ENCODE measurements around the gene ZNF773. TPM values are rescaled to one million over a fixed set of nuclear protein-coding genes. Genes with fewer than 3 reads are reported as not detected.

The ZNF773 gene
- total RNA-seq, 1 experiment from 2014 or later: 15.2 TPM

Other genes with a start within 250 kb of the ZNF773 start
- gene ZNF460, start 219.5 kb upstream of the ZNF773 start, total RNA-seq (2014; rRNA removed; shearing (Covaris generic)): 29.7 and 30.4 TPM in 2 replicates
- gene ZNF543, start 179.5 kb upstream of the ZNF773 start, total RNA-seq (2014; rRNA removed; shearing (Covaris generic)): 6.9 and 7.7 TPM in 2 replicates
- gene ZNF304, start 148.7 kb upstream of the ZNF773 start, total RNA-seq (2014; rRNA removed; shearing (Covaris generic)): 9.4 and 11.4 TPM in 2 replicates
- gene TRAPPC2B, start 136.4 kb upstream of the ZNF773 start, total RNA-seq (2014; rRNA removed; shearing (Covaris generic)): 38.7 and 39.0 TPM in 2 replicates
- 1.8 and 3.6 TPM in 2 replicates for gene ZNF547, start 136.4 kb upstream of the ZNF773 start, total RNA-seq (2014; rRNA removed; shearing (Covaris generic))
- gene ZNF548, start 110.1 kb upstream of the ZNF773 start, total RNA-seq (2014; rRNA removed; shearing (Covaris generic)): 15.0 and 20.7 TPM in 2 replicates
- 3.1 and 4.5 TPM in 2 replicates for gene ZNF17, start 88.8 kb upstream of the ZNF773 start, total RNA-seq (2014; rRNA removed; shearing (Covaris generic))
- 9.8 and 17.1 TPM in 2 replicates for gene ZNF749, start 64.6 kb upstream of the ZNF773 start, total RNA-seq (2014; rRNA removed; shearing (Covaris generic))
- 0.10 and 0.17 TPM in 2 replicates for gene VN1R1, start 42.8 kb upstream of the ZNF773 start, total RNA-seq (2014; rRNA removed; shearing (Covaris generic))
- gene ZNF772, start 22.4 kb upstream of the ZNF773 start, total RNA-seq (2014; rRNA removed; shearing (Covaris generic)): 17.8 and 24.0 TPM in 2 replicates
- gene ZNF419, start 12.2 kb upstream of the ZNF773 start, total RNA-seq (2014; rRNA removed; shearing (Covaris generic)): 12.4 and 18.0 TPM in 2 replicates
- gene ZNF549, start 27.4 kb downstream of the ZNF773 start, total RNA-seq (2014; rRNA removed; shearing (Covaris generic)): 3.0 and 5.5 TPM in 2 replicates
- 4.7 and 5.0 TPM in 2 replicates for gene ZNF550, start 59.9 kb downstream of the ZNF773 start, total RNA-seq (2014; rRNA removed; shearing (Covaris generic))
- gene ZNF416, start 79.0 kb downstream of the ZNF773 start, total RNA-seq (2014; rRNA removed; shearing (Covaris generic)): 3.9 and 7.3 TPM in 2 replicates
- gene ZIK1, start 84.2 kb downstream of the ZNF773 start, total RNA-seq (2014; rRNA removed; shearing (Covaris generic)): 6.9 and 7.8 TPM in 2 replicates
- gene ZNF530, start 99.9 kb downstream of the ZNF773 start, total RNA-seq (2014; rRNA removed; shearing (Covaris generic)): 9.1 and 11.9 TPM in 2 replicates
- gene ZNF134, start 114.3 kb downstream of the ZNF773 start, total RNA-seq (2014; rRNA removed; shearing (Covaris generic)): 16.8 and 26.1 TPM in 2 replicates
- 9.7 and 10.7 TPM in 2 replicates for gene ZNF211, start 133.2 kb downstream of the ZNF773 start, total RNA-seq (2014; rRNA removed; shearing (Covaris generic))
- not detected in 2 replicates for gene ZSCAN4, start 169.0 kb downstream of the ZNF773 start, total RNA-seq (2014; rRNA removed; shearing (Covaris generic))
- 15.2 and 17.6 TPM in 2 replicates for gene ZNF551, start 182.0 kb downstream of the ZNF773 start, total RNA-seq (2014; rRNA removed; shearing (Covaris generic))
- not detected in 2 replicates for gene ZNF154, start 209.3 kb downstream of the ZNF773 start, total RNA-seq (2014; rRNA removed; shearing (Covaris generic))
- gene ZNF671, start 227.7 kb downstream of the ZNF773 start, total RNA-seq (2014; rRNA removed; shearing (Covaris generic)): 0.41 and 0.74 TPM in 2 replicates
- 10.7 and 23.8 TPM in 2 replicates for gene ZNF776, start 246.9 kb downstream of the ZNF773 start, total RNA-seq (2014; rRNA removed; shearing (Covaris generic))